Muscle layer of duodenum (tissue), 2 donors: ENCODE data around the gene TBL2.

ENCODE experiments used
- H3K27ac ChIP-seq: one replicate; pipeline ENCODE4 v1.7.0; 2013; ENCODE audit warnings: mild to moderate bottlenecking, low read length
- H3K27me3 ChIP-seq: one replicate; pipeline ENCODE4 v1.7.0; 2013; ENCODE audit warnings: low read depth, mild to moderate bottlenecking, control low read depth, low read length
- H3K36me3 ChIP-seq, 2 donors: one replicate each; pipeline ENCODE4 v1.7.0; 2013; ENCODE audit warnings: low read length in 2 of 2, control low read depth in 1 of 2, mild to moderate bottlenecking in 1 of 2; ENCODE audit not compliant: insufficient read depth in 2 of 2, control insufficient read depth in 1 of 2
- H3K4me1 ChIP-seq, 2 donors: one replicate each; pipeline ENCODE4 v1.7.0; 2013; ENCODE audit warnings: low read length in 2 of 2, mild to moderate bottlenecking in 2 of 2, control low read depth in 1 of 2, moderate library complexity in 1 of 2; ENCODE audit not compliant: insufficient read depth in 2 of 2, control insufficient read depth in 1 of 2
- H3K4me3 ChIP-seq, 2 donors: one replicate each; pipeline ENCODE4 v1.7.0; 2013; ENCODE audit warnings: low read length in 2 of 2, low read depth in 1 of 2, mild to moderate bottlenecking in 1 of 2
- H3K9me3 ChIP-seq, 2 donors: one replicate each; pipeline ENCODE4 v1.7.0; 2013; ENCODE audit warnings: low read length in 2 of 2, control low read depth in 1 of 2, mild to moderate bottlenecking in 1 of 2; ENCODE audit not compliant: control insufficient read depth in 1 of 2
- donor health status: healthy.

TBL2 gene

DNA sequence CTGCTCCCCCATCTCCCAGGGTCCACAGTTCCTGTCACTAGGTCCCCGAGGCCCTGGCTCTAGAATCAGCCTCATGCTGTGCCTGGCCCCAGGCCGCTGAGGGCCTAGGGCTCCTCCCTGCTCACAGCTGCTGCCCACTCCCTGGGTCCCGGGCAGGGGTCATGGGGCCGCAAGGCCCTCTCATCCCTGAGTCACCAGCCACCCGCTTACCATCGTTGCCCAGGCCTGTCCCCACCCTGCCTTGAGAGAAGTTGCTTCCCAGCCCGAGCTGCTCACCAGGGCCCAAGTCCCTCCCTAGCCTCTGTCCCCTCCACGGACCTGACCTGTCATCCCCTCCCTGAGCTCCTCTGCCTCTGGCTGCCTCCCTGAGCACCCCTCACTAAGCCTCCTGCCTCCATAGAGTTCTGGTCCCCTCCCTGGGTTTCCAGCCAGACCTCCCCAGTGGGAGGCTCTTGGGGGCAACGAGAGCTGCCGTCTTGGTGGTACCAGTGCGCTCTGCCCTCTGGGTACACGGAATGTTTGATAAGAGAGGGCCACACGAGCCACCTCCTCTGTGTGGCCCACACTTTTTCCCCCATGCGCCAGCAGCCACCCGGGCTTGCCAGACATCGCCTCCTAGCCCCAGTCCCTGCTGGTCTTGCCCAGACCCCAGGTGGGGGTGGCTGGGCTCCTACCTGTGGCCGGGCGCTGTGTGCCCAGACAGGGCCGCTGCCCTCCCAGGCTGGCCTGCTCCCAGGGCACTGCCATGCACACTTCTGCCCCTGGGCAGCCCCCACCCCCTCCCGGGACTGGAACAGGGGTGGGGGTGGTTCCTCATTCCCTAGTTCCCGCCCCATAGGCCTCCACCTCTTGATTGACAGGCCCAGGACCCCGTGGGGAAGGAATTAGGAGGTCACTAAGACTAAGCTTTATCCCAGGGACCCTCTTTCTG lies 24.6 kb upstream of the TBL2 start:
- Histone ChIP-seq H3K4me3 (no peak overlapping the region), H3K9me3 (no peaks in the 10 kb centered on the region), H3K27ac (no peak overlapping the region), H3K4me1 (peaks cover 0 to 7% of the 10 kb centered on the region in 2 donors), H3K27me3 (no peaks in the 10 kb centered on the region), H3K36me3 (no peaks in the 10 kb centered on the region)

DNA sequence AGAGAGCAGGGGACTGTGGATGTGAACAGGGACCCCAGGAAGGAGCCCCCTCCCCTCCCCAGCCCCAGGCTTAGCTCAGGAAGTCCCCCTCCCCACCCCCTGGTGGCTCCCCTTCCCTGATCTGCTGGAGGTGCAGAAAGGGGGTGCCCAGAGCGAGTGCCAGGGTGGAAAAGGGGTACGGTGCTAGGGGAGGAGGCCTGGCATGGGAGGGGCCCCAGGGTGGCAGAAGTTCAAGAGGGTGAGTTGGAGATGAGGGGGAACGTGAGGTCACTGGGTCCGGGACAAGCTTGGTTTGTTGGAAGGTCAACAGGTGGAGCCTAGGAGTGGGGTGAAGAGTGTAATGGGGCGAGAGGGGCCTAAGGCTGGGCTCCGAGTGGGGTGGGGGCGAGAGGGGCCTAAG lies 21.5 kb upstream of the TBL2 start:
- no peaks in the 10 kb centered on the region for H3K27me3 ChIP-seq
- H3K4me3 ChIP-seq, result no peak overlapping the region
- H3K36me3 ChIP-seq, result no peaks in the 10 kb centered on the region
- H3K27ac ChIP-seq, result no peak overlapping the region
- H3K4me1 ChIP-seq, result no peaks in the 10 kb centered on the region
- no peaks in the 10 kb centered on the region for H3K9me3 ChIP-seq

DNA sequence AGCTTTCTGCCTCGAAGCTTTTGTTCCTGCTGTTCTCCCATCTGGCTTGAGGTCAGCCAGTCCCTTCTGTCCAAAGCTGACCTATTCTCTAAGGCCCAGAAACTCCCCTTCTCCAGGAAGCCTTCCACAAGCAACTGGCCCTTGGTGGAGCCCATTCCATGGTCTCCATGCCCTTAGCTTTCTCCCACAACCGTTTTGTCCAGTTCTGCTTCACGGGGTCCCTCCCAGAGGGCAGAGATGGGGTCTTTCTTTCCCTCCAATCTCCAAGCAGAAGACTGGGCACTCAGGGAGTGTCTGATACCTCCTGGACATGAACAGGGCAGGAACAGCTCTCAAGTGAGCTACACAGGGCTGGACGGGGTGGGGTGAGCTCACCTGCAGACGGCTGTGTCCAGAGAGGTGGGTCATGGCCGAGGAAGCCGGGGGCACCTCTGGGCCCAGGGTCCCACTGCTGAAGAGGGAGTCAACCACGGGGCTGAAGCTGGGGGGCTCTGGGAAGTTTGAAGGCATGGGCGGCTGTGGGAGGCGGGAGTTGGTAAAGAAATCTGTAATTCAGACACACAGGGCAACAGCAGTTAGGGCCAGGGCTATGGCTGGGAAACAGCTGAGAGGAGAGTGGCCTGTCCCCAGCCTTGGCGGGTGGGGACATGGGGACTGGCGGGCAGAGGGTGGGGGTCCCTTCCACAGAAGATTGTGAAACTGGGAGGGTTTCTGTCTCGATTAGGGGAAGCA lies 20.9 kb upstream of the TBL2 start:
- H3K36me3 ChIP-seq, result no peaks in the 10 kb centered on the region
- no peaks in the 10 kb centered on the region for H3K9me3 ChIP-seq
- H3K4me1 ChIP-seq, result no peaks in the 10 kb centered on the region
- H3K27me3 ChIP-seq, result no peaks in the 10 kb centered on the region
- H3K4me3 ChIP-seq, result no peak overlapping the region
- no peak overlapping the region for H3K27ac ChIP-seq

DNA sequence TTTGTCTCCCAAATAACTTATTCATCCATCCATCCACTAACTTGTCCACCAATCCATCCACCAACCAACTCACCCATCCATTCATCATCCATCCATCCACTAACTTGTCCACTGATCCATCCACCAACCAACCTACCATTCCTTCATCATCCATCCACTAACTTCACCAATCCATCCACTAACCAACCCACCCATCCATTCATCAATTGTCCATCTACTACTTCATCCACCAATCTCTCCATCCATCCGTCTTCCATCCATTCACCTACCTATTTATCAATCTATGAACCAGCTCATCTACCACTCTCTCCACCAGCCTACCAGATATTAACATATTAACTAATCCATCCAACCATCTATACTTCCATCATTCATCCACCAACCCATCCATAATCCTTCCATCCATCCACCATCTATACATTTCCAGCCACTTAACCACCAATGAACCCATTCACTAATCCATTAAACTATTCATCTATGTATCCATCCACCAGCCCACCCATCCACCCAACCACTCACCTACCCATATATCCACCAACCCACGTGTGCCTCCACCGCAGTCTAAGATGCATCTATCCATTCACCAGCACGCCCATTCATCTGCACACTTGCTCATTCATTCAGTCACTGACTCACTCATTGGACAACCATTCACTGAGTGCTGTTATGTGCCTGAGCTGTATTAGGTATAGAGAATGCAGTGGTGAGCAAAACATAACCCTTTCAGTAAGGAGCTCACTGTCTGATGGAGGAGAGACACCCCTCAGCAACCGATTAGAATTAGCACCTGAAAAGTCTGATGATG lies 19.8 kb upstream of the TBL2 start:
- Histone ChIP-seq H3K4me3 (no peak overlapping the region), H3K27ac (no peak overlapping the region), H3K27me3 (no peaks in the 10 kb centered on the region), H3K9me3 (no peaks in the 10 kb centered on the region), H3K4me1 (no peaks in the 10 kb centered on the region), H3K36me3 (no peaks in the 10 kb centered on the region)

DNA sequence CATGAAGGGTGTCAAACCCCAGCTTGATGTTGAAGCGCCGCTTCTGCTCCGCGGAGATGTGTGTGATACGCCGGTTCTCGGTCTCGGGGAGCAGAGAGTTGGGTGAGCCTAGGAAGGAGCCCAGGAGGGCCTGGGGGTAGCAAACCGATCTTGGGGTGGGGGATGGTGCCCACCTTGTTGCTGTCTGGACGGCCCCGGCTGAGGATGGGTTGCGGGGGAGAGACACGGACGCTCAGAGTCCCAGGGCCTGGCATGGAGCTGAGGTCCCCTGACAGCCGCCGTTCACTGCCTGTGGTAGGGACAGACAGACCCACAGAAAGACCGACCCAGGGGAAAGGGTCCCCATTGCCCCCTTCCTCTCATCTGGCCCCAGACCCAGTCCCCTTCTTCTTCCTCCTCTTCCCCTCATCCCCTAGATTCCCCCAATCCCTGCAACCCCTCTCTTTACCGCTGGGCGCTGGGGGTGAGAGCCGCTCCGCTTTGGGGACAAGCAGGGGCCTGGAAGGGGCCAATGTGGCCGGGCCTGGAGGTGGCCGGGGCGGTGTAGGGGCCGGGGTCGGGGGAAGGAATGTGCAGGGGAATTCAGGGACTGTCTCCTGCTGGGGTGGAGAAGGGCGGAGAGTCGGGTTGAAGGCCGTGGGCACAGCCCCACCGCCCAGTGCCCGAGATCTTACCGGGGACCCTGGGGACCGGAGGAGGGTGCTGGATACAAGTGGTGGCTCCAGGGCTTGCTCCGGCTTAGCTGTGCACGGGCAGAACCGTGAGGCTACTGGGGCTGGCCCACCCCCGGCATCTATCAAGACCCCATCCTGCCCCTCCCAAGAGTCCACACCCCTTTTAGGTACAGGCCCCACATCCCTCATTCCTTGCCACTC lies 18.0 kb upstream of the TBL2 start:
- Histone ChIP-seq H3K27ac (no peak overlapping the region), H3K4me1 (no peaks in the 10 kb centered on the region), H3K27me3 (no peaks in the 10 kb centered on the region), H3K4me3 (no peak overlapping the region), H3K36me3 (no peaks in the 10 kb centered on the region), H3K9me3 (no peaks in the 10 kb centered on the region)

DNA sequence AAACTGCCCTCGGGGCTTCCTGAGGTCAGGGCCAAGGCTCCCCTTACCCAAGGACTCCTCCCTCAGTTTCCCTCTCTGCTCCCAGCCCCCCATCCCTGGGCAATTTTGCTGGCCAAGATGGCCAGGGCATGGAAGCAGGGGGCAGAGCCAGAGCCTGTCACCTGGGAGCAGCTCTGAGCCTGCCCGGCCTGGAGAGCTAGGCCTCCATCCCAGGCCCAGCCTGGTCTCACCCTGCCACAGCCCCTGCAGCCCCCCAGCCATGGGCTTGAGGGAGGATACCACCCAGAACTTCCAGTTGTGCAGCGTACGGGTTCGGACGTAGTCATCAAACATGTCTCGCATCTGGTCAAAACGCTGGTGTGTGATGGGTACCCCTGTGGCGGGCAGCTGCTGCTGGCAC lies 17.0 kb upstream of the TBL2 start:
- Histone ChIP-seq H3K36me3 (no peaks in the 10 kb centered on the region), H3K9me3 (no peaks in the 10 kb centered on the region), H3K4me1 (no peaks in the 10 kb centered on the region), H3K27ac (no peak overlapping the region), H3K27me3 (no peaks in the 10 kb centered on the region), H3K4me3 (no peak overlapping the region)

DNA sequence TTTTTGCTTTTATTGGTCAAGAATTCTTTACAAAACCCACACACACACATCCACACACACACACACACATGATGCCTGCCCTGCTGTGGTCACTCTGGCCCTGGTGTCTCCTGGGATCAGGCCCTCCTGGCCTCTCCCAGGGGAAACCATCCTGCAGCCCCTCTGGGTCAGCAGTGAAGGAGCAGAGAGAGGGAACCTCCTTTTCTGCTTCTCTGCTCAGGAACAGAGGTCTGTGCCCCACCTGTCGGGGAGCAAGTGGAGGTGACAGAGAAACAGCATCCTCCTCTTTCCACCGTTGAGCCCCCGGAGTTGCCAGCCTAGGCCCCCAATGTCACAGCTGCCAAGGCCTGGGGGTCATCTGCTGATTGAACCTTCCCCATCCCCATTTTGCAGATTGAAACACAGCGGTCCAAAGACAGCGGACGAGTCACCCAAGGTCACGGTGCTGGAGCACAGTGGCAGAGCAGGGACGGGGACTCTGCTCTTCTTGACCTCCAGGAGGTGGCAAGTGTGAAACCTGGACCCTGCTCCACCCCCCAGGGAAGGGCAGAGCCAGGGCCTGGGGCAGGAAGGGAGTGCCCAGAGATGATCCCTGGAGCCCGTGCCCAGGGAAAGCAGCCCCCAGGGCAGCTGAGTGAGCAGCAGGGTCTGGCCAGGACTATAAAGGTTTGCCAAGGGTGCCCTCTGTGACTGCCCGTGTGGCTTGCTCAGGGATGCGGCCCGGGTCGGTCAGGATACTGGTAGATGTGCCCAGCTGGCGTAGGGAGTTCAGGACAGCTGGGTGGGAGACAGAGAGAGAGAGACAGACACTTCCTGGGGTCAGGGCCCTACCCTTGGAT lies 15.0 kb upstream of the TBL2 start:
- Histone ChIP-seq H3K4me3 (no peak overlapping the region), H3K36me3 (no peaks in the 10 kb centered on the region), H3K27ac (no peak overlapping the region), H3K4me1 (no peaks in the 10 kb centered on the region), H3K27me3 (no peaks in the 10 kb centered on the region), H3K9me3 (no peaks in the 10 kb centered on the region)

DNA sequence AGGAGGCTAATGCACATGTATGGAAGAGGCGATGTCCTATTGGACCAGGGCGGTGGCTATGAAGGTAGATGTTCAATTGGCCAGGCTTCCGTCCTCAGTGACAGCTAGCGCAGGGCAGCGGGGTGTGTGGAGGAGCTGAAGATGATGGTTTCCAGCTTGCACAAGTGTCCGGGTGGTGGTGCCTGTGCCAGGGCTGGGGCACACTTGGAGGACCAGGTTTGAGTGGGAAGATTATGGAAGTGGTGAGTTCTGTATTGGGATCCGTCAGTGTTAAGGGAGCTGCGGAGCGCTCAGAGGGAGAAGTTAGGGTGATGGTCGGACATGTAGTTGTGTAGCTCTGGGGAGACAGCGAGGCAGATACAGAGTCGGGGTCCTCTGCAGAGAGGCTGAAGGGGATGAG lies 8.5 kb upstream of the TBL2 start:
- no peaks in the 10 kb centered on the region for H3K27me3 ChIP-seq
- no peak overlapping the region for H3K4me3 ChIP-seq
- no peak overlapping the region for H3K27ac ChIP-seq
- H3K36me3 ChIP-seq, result no peaks in the 10 kb centered on the region
- H3K4me1 ChIP-seq, result no peaks in the 10 kb centered on the region
- H3K9me3 ChIP-seq, result no peaks in the 10 kb centered on the region

DNA sequence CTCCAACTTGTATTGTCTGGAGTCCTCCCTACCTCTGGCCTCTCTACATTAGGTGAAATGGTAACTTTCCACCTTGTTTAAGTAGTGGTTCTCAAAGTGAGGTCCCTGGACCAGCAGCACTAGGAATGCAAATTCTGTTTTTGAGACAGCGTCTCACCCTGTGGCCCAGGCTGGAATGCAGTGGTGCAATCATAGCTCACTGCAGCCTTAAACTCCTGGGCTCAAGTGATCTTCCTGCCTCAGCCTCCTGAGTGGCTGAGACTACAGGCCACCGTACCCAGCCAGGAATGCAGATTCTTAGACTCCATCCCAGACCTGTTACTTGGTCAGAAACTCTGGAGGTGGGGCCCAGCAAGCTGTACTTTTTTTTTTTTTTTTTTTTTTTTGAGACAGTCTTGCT lies 6.8 kb upstream of the TBL2 start:
- H3K4me1 ChIP-seq, result no peaks in the 10 kb centered on the region
- no peak overlapping the region for H3K4me3 ChIP-seq
- H3K36me3 ChIP-seq, result no peaks in the 10 kb centered on the region
- no peaks in the 10 kb centered on the region for H3K9me3 ChIP-seq
- H3K27ac ChIP-seq, result no peak overlapping the region
- H3K27me3 ChIP-seq, result no peaks in the 10 kb centered on the region

DNA sequence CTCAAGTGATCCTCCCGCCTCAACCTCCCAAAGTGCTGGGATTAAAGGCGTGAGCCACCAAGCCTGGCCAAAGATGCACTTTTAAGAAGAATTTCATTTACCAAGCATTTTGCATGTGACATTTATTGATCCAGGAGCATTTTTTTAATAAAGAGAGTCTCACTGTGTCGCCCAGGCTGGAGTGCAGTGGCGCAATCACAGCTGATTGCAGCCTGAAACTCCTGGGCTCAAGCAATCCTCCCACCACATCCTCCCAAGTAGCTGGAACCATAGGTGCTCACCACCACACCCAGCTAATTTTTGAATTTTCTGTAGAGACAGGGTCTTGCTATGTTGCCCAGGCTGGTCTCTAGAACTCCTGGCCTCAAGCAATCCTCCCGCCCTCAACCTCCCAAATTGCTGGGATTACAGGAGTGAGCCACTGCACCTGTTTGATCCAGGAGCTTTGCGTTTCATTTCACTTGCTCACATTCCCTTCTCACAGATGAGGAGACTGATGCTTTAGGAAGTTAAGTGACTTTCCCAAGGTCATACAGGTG lies 4.4 kb upstream of the TBL2 start:
- no peaks in the 10 kb centered on the region for H3K27me3 ChIP-seq
- H3K4me1 ChIP-seq, result peaks cover 0 to 3% of the 10 kb centered on the region in 2 donors
- no peaks in the 10 kb centered on the region for H3K36me3 ChIP-seq
- no peak overlapping the region for H3K4me3 ChIP-seq
- no peak overlapping the region for H3K27ac ChIP-seq
- H3K9me3 ChIP-seq, result no peaks in the 10 kb centered on the region
